ENCODE results near the gene TIMM23. TPM values are rescaled to one million over a fixed set of nuclear protein-coding genes. Genes with fewer than 3 reads are reported as not detected.
"Not testable (repeated sequence)": the region's sequence is repeated elsewhere in the genome, so short reads cannot be mapped to it uniquely, and the experiment has no call there.

The TIMM23 gene
- total and polyA plus RNA-seq, 2 donors (not counting 1 experiment from before 2014, with no cell fraction given) = 21.1 to 28.3 TPM

DNA sequence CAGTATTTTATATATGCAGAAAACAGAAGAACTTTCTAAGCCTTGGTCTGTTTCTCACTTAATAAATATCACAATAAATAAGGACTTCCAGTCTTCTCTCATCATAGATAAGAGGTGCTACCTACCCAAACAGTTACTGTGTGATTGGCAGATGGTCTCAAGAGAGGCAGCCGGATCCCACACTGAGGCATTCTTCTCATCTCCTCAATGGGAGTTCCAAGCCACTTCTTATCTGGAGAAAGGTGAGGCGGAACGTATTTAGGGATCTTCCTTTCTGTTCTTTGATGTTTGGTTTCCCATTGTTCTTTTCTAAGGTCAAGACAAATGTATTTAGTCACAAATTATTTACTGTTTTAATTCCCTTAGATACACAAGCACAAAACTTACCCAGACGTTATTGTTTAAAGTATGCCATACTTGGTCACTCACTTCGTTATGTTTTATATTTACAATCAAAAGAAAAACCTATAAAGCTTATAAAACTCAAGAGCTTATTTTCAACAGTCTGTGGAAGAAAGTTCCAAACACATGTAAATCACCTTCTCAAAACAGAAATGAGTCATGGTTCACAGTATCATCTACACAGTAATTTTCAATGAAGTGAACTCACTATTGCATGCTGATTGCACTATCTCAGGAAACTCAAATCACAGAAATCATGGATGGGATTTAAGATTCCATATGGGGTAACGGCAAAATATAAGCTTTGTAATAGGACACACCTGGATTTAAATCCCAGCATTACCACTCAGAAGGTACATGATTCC is 9.4 kb upstream of the TIMM23 start:
- H3K9me3 Mint-ChIP-seq (ENCODE audit: insufficient read depth); H3K4me1 ChIP-seq (ENCODE audit: control insufficient read depth in 2 of 2, insufficient read depth in 2 of 2, low read length in 2 of 2); H3K27ac ChIP-seq (ENCODE audit: low read length in 2 of 2); H3K36me3 ChIP-seq (replicated peaks in 1 of 2; ENCODE audit: control extremely low read depth in 1 of 2, control insufficient read depth in 1 of 2, extremely low read depth in 1 of 2, insufficient read depth in 2 of 2, low read length in 1 of 2); H3K9me3 ChIP-seq (ENCODE audit: control extremely low read depth in 1 of 3, control insufficient read depth in 2 of 3, insufficient read depth in 1 of 3, low read length in 2 of 3); POLR2A ChIA-PET; H3K9ac ChIP-seq (ENCODE audit: low read length); H3K4me2 ChIP-seq (replicated peaks; ENCODE audit: low read depth, low read length, poor library complexity, severe bottlenecking); H3K4me3 ChIP-seq (ENCODE audit: control extremely low read depth in 1 of 5, extremely low read depth in 1 of 5, insufficient read depth in 1 of 5, low read depth in 2 of 5, low read length in 4 of 5); H3K79me2 ChIP-seq (ENCODE audit: control insufficient read depth, insufficient read depth, low read length); H3K27me3 Mint-ChIP-seq; H3K4me3 Mint-ChIP-seq; intact Hi-C loops (cut with micrococcal nuclease); CTCF ChIA-PET; H3K27me3 ChIP-seq (replicated peaks in 1 of 4; ENCODE audit: control extremely low read depth in 1 of 4, control insufficient read depth in 3 of 4, insufficient read depth in 4 of 4, low read length in 3 of 4); H4K20me1 ChIP-seq (ENCODE audit: control insufficient read depth, insufficient read depth, low read length, poor library complexity, severe bottlenecking); H3K27ac Mint-ChIP-seq; DNase-seq; H3K4me1 Mint-ChIP-seq; H2AFZ ChIP-seq (ENCODE audit: insufficient read depth, low read depth, low read length, poor library complexity, severe bottlenecking); ATAC-seq (ENCODE audit: low read depth): not testable (repeated sequence)
- WGBS (ENCODE audit: insufficient coverage) = no CpG with 5 or more reads among the region's 6 CpGs

DNA sequence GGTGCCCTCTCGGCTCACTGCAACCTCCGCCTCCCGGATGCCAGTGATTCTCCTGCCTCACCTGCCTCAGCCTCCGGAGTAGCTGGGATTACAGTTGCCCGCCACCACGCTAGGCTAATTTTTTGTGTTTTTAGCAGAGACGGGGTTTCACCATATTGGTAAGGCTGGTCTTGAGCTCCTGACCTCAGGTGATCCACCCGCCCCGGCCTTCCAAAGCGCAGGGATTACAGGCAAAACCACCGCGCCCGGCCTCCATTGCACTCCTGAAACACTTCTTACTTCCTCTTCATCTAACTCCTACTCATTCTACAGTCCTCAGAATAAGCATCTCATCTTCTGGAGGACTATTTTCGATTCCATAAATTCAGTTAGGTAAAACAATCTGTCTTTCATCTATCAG is 1.3 kb upstream of the TIMM23 start:
- H3K4me1 Mint-ChIP-seq = peaks cover 32% of the 10 kb centered on the region
- H3K9me3 ChIP-seq (ENCODE audit: control extremely low read depth in 1 of 3, control insufficient read depth in 2 of 3, insufficient read depth in 1 of 3, low read length in 2 of 3); CTCF ChIA-PET; POLR2A ChIA-PET; H2AFZ ChIP-seq (ENCODE audit: insufficient read depth, low read depth, low read length, poor library complexity, severe bottlenecking); H4K20me1 ChIP-seq (ENCODE audit: control insufficient read depth, insufficient read depth, low read length, poor library complexity, severe bottlenecking); H3K9me3 Mint-ChIP-seq (ENCODE audit: insufficient read depth); ATAC-seq (ENCODE audit: low read depth); H3K27ac ChIP-seq (ENCODE audit: low read length in 2 of 2); DNase-seq; H3K36me3 ChIP-seq (replicated peaks in 1 of 2; ENCODE audit: control extremely low read depth in 1 of 2, control insufficient read depth in 1 of 2, extremely low read depth in 1 of 2, insufficient read depth in 2 of 2, low read length in 1 of 2); H3K27ac Mint-ChIP-seq; H3K9ac ChIP-seq (ENCODE audit: low read length); H3K27me3 Mint-ChIP-seq; H3K27me3 ChIP-seq (replicated peaks in 1 of 4; ENCODE audit: control extremely low read depth in 1 of 4, control insufficient read depth in 3 of 4, insufficient read depth in 4 of 4, low read length in 3 of 4); H3K4me3 ChIP-seq (ENCODE audit: control extremely low read depth in 1 of 5, extremely low read depth in 1 of 5, insufficient read depth in 1 of 5, low read depth in 2 of 5, low read length in 4 of 5); H3K4me2 ChIP-seq (replicated peaks; ENCODE audit: low read depth, low read length, poor library complexity, severe bottlenecking): not testable (repeated sequence)
- intact Hi-C loops (cut with micrococcal nuclease) = loop anchor here (5.0 kb wide), 1 partner anchor 969 kb away; the partner anchor contains the start of gene ZNF22
- Histone ChIP-seq H3K4me1 (ENCODE audit: control insufficient read depth in 2 of 2, insufficient read depth in 2 of 2, low read length in 2 of 2) (peaks cover 11 to 17% of the 10 kb centered on the region in 2 donors), H3K79me2 (ENCODE audit: control insufficient read depth, insufficient read depth, low read length) (peaks cover 48% of the 10 kb centered on the region)
- H3K4me3 Mint-ChIP-seq = peak overlapping the region; percentile 100
- 74% methylated on average over 13 of the region's 14 CpGs for WGBS (ENCODE audit: insufficient coverage)

DNA sequence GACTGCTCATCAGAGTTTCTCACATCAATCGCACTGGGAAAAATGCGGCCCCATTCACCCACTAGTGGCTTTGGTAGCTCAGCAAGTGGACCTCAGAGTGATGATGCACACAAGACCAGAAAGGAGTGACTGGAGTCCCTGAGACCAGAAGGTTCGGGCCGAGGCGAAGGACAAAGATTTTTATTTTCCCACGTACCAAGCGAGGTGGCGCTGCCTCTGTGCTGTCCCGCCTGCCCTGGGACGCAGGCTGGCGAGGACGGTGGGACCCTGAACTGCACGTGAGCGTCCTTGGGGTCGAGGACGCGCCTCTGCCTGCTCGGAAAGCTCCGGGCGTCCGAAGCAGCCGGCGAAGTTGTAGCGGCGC is 565 bp upstream of the TIMM23 start:
- H4K20me1 ChIP-seq (ENCODE audit: control insufficient read depth, insufficient read depth, low read length, poor library complexity, severe bottlenecking); H3K9me3 ChIP-seq (ENCODE audit: control extremely low read depth in 1 of 3, control insufficient read depth in 2 of 3, insufficient read depth in 1 of 3, low read length in 2 of 3); CTCF ChIA-PET; H3K9me3 Mint-ChIP-seq (ENCODE audit: insufficient read depth); POLR2A ChIA-PET; H3K36me3 ChIP-seq (replicated peaks in 1 of 2; ENCODE audit: control extremely low read depth in 1 of 2, control insufficient read depth in 1 of 2, extremely low read depth in 1 of 2, insufficient read depth in 2 of 2, low read length in 1 of 2); H3K27me3 Mint-ChIP-seq; H3K27me3 ChIP-seq (replicated peaks in 1 of 4; ENCODE audit: control extremely low read depth in 1 of 4, control insufficient read depth in 3 of 4, insufficient read depth in 4 of 4, low read length in 3 of 4); DNase-seq: not testable (repeated sequence)
- Histone ChIP-seq H2AFZ (ENCODE audit: insufficient read depth, low read depth, low read length, poor library complexity, severe bottlenecking) (peak overlapping the region; percentile 86), H3K27ac (ENCODE audit: low read length in 2 of 2) (peak overlapping the region in 1 of 2 donors; percentile 66), H3K4me1 (ENCODE audit: control insufficient read depth in 2 of 2, insufficient read depth in 2 of 2, low read length in 2 of 2) (peaks cover 11 to 17% of the 10 kb centered on the region in 2 donors), H3K4me3 (ENCODE audit: control extremely low read depth in 1 of 5, extremely low read depth in 1 of 5, insufficient read depth in 1 of 5, low read depth in 2 of 5, low read length in 4 of 5) (peak overlapping the region; percentile 55 to 76 (median 74)), H3K4me2 (replicated peaks; ENCODE audit: low read depth, low read length, poor library complexity, severe bottlenecking) (peak overlapping the region; percentile 69), H3K9ac (ENCODE audit: low read length) (peak overlapping the region; percentile 83), H3K79me2 (ENCODE audit: control insufficient read depth, insufficient read depth, low read length) (peaks cover 48% of the 10 kb centered on the region)
- Mint-ChIP-seq H3K27ac (peak overlapping the region; percentile 89), H3K4me1 (peaks cover 30% of the 10 kb centered on the region), H3K4me3 (peak overlapping the region; percentile 100)
- WGBS (ENCODE audit: insufficient coverage) = 0% methylated on average over 17 of the region's 25 CpGs
- ATAC-seq (ENCODE audit: low read depth) = peak; percentile 32
- intact Hi-C loops (cut with micrococcal nuclease) = loop anchor here (2.0 to 5.0 kb wide), 3 partner anchors 51 to 969 kb away; partner anchors contain the start of genes NCOA4 and ZNF22

DNA sequence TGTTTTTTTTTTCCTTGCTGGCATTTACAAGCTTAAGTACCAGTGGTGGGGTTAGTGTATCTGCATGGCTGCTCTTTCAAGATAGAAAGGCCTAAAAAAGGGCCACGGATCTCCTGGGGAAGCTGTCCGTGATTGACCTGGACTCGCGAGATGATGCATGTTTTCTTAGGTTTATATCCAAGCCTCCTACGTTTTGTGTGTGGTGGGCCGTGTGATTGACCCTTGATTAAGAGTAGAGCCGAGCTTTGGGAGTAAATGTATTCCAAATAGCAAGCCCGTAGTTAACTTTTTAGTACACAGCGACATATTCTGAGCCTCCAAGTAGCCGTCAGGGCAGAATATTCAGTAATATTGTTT is 502 bp downstream of the TIMM23 start:
- Histone ChIP-seq H3K79me2 (ENCODE audit: control insufficient read depth, insufficient read depth, low read length) (peaks cover 48% of the 10 kb centered on the region), H3K9ac (ENCODE audit: low read length) (peak overlapping the region; percentile 83), H3K27ac (ENCODE audit: low read length in 2 of 2) (peak overlapping the region; percentile 44 to 66), H3K4me3 (ENCODE audit: control extremely low read depth in 1 of 5, extremely low read depth in 1 of 5, insufficient read depth in 1 of 5, low read depth in 2 of 5, low read length in 4 of 5) (peak overlapping the region; percentile 66 to 76 (median 74)), H3K4me2 (replicated peaks; ENCODE audit: low read depth, low read length, poor library complexity, severe bottlenecking) (peak overlapping the region; percentile 69), H3K4me1 (ENCODE audit: control insufficient read depth in 2 of 2, insufficient read depth in 2 of 2, low read length in 2 of 2) (peaks cover 11 to 17% of the 10 kb centered on the region in 2 donors), H2AFZ (ENCODE audit: insufficient read depth, low read depth, low read length, poor library complexity, severe bottlenecking) (peak overlapping the region; percentile 86)
- H3K36me3 ChIP-seq (replicated peaks in 1 of 2; ENCODE audit: control extremely low read depth in 1 of 2, control insufficient read depth in 1 of 2, extremely low read depth in 1 of 2, insufficient read depth in 2 of 2, low read length in 1 of 2); ATAC-seq (ENCODE audit: low read depth); POLR2A ChIA-PET; H4K20me1 ChIP-seq (ENCODE audit: control insufficient read depth, insufficient read depth, low read length, poor library complexity, severe bottlenecking); CTCF ChIA-PET; H3K9me3 ChIP-seq (ENCODE audit: control extremely low read depth in 1 of 3, control insufficient read depth in 2 of 3, insufficient read depth in 1 of 3, low read length in 2 of 3); H3K27me3 Mint-ChIP-seq; H3K9me3 Mint-ChIP-seq (ENCODE audit: insufficient read depth); H3K27me3 ChIP-seq (replicated peaks in 1 of 4; ENCODE audit: control extremely low read depth in 1 of 4, control insufficient read depth in 3 of 4, insufficient read depth in 4 of 4, low read length in 3 of 4): not testable (repeated sequence)
- Mint-ChIP-seq H3K4me1 (peaks cover 30% of the 10 kb centered on the region), H3K4me3 (peak overlapping the region; percentile 100), H3K27ac (peak overlapping the region; percentile 89)
- 0% methylated on average over 5 of the region's 10 CpGs for WGBS (ENCODE audit: insufficient coverage)
- peak; percentile 12 for DNase-seq
- intact Hi-C loops (cut with micrococcal nuclease) = loop anchor here (2.0 to 5.0 kb wide), 3 partner anchors 50 to 970 kb away; partner anchors contain the start of genes NCOA4 and ZNF22

Data from B cell (primary cell).